ENCODE measurements around the gene FMNL3. TPM values are rescaled to one million over a fixed set of nuclear protein-coding genes. Genes with fewer than 3 reads are reported as not detected.

Gene FMNL3
- total RNA-seq, 1 experiment from 2014 or later, result 3.5 TPM

DNA sequence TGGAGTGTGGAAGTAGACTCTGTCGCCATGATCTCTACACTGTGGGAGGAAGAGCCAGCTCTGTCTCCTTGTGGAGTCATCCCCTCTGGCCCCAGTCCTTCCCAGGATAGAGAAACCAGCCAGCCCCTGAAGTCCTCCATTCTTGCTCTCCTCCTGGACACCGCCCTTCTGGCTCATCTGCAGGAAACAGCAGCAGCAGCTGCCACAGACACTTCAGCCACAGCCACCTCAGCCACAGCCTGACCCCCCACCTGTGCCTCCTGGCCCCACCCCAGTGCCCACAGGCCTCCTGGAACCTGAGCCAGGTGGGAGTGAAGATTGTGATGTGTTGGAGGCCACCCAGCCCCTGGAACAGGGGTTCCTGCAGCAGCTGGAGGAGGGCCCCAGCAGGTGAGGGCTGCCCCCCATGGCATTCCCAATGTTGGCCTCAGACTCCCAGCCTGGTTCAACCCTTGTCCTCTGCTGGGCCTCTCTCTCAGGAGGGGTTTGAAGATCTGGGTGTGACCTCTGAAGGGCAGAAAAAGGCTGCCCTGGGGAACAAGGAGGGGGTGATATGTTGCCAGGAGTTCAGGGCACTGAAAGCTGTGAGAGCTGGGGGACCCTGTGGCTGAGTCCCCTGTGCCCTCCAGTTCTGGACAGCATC lies 73.4 kb downstream of the FMNL3 start:
- no peaks in the 10 kb centered on the region for H3K9me2 ChIP-seq (ENCODE audit: insufficient read depth)
- no peaks in the 10 kb centered on the region for H3K79me2 ChIP-seq (ENCODE audit: insufficient read depth, low read length)
- H3K27ac ChIP-seq (ENCODE audit: low read depth, low read length), result no peak overlapping the region
- H3K4me3 ChIP-seq (replicated peaks in 1 of 2; ENCODE audit: low read depth in 1 of 2, low read length in 2 of 2), result no peak overlapping the region
- no peak overlapping the region for H3K9ac ChIP-seq (ENCODE audit: low read length)
- H3K4me2 ChIP-seq (ENCODE audit: low read length), result no peak overlapping the region
- CTCF ChIA-PET, result no interaction called here
- RAD21 ChIA-PET (ENCODE audit: low non-redundant PET in 1 of 2, low total read pairs in 2 of 2, uncharacterized antibody in 2 of 2, unreplicated experiment in 2 of 2), result no interaction called here
- no peaks in the 10 kb centered on the region for H3K9me3 ChIP-seq (ENCODE audit: control insufficient read depth in 1 of 2, insufficient read depth in 1 of 2, low read depth in 1 of 2, low read length in 2 of 2)
- no TSS peak for BruUV-seq (replicated peaks)
- TF ChIP-seq ZFX (IDR thresholded peaks at IDR 0.05) (no peak), RAD21 (IDR thresholded peaks at IDR 0.05; ENCODE audit: low read depth) (no peak), FOSL1 (IDR thresholded peaks at IDR 0.05; ENCODE audit: low read depth) (no peak), ATF3 (IDR thresholded peaks at IDR 0.05) (no peak), TCF7L2 (IDR thresholded peaks at IDR 0.05; ENCODE audit: borderline replicate concordance, extremely low read depth, insufficient read depth, insufficient read length) (no peak), SIN3A (IDR thresholded peaks at IDR 0.05; ENCODE audit: low read depth) (no peak), SP1 (IDR thresholded peaks at IDR 0.05; ENCODE audit: low read depth) (no peak), CBX3 (IDR thresholded peaks at IDR 0.05; ENCODE audit: low read depth) (no peak), ZBTB33 (IDR thresholded peaks at IDR 0.05; ENCODE audit: extremely low read depth, insufficient replicate concordance, low read length) (no peak), SRF (IDR thresholded peaks at IDR 0.05; ENCODE audit: low read depth) (no peak), POLR2AphosphoS5 (IDR thresholded peaks at IDR 0.05; ENCODE audit: low read depth, low read length) (no peak), YY1 (IDR thresholded peaks at IDR 0.05; ENCODE audit: extremely low read depth, insufficient replicate concordance, low read depth, low read length) (no peak), JUND (IDR thresholded peaks at IDR 0.05) (no peak), POLR2A (IDR thresholded peaks at IDR 0.05; ENCODE audit: borderline replicate concordance, extremely low read depth, insufficient read depth, insufficient read length) (no peak), ZNF274 (IDR thresholded peaks at IDR 0.05; ENCODE audit: low read depth, low read length) (no peak), CEBPB (IDR thresholded peaks at IDR 0.05; ENCODE audit: low read depth) (no peak), EZH2 (IDR thresholded peaks at IDR 0.05) (no peak), ELF1 (IDR thresholded peaks at IDR 0.05; ENCODE audit: borderline replicate concordance, low read depth) (no peak)
- TF ChIP-seq, protein P1, sequence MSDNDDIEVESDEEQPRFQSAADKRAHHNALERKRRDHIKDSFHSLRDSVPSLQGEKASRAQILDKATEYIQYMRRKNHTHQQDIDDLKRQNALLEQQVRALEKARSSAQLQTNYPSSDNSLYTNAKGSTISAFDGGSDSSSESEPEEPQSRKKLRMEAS (IDR thresholded peaks at IDR 0.05), result no peak
- TF ChIP-seq, protein P2, sequence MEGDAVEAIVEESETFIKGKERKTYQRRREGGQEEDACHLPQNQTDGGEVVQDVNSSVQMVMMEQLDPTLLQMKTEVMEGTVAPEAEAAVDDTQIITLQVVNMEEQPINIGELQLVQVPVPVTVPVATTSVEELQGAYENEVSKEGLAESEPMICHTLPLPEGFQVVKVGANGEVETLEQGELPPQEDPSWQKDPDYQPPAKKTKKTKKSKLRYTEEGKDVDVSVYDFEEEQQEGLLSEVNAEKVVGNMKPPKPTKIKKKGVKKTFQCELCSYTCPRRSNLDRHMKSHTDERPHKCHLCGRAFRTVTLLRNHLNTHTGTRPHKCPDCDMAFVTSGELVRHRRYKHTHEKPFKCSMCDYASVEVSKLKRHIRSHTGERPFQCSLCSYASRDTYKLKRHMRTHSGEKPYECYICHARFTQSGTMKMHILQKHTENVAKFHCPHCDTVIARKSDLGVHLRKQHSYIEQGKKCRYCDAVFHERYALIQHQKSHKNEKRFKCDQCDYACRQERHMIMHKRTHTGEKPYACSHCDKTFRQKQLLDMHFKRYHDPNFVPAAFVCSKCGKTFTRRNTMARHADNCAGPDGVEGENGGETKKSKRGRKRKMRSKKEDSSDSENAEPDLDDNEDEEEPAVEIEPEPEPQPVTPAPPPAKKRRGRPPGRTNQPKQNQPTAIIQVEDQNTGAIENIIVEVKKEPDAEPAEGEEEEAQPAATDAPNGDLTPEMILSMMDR (IDR thresholded peaks at IDR 0.05 in 2 of 3, conservative IDR thresholded peaks at IDR 0.05 in 1 of 3; ENCODE audit: borderline replicate concordance in 1 of 3, insufficient read depth in 1 of 3, low read depth in 2 of 3, low read length in 2 of 3), result no peak
- POLR2A ChIA-PET, result no interaction called here
- ATAC-seq, result no peak
- H2AFZ ChIP-seq (ENCODE audit: low read depth, low read length, poor library complexity, severe bottlenecking), result no peak overlapping the region
- intact Hi-C loops (cut with micrococcal nuclease), result no loop called here
- H3K36me3 ChIP-seq (ENCODE audit: control insufficient read depth in 1 of 2, insufficient read depth in 2 of 2, low read length in 2 of 2), result no peaks in the 10 kb centered on the region
- H4K20me1 ChIP-seq (ENCODE audit: insufficient read depth), result no peaks in the 10 kb centered on the region
- H3K4me1 ChIP-seq (ENCODE audit: control insufficient read depth in 1 of 2, insufficient read depth in 2 of 2, low read length in 2 of 2), result no peaks in the 10 kb centered on the region
- no peaks in the 10 kb centered on the region for H3K27me3 ChIP-seq (ENCODE audit: insufficient read depth, low read length)
- no peak for DNase-seq (ENCODE audit: low read depth, low spot score)
